ENCODE data around the gene BCL2.

Gene BCL2

GRCh38 chr18:63138436-63139340 is 180.9 kb downstream of the BCL2 start:
- H3K4me3 ChIP-seq = peak overlapping the region; percentile 43 to 61 (median 51); a peak in 19 of 20 replicates
- TF ChIP-seq Cebpa-rat (IDR thresholded peaks at IDR 0.05) = no peak

GRCh38 chr18:63137999-63138435 is 181.6 kb downstream of the BCL2 start:
- H3K4me1 ChIP-seq = peaks cover 69 to 89% (median 82%) of the 10 kb centered on the region in 10 experiments
- peaks cover 0 to 24% (median 12%) of the 10 kb centered on the region in 11 experiments; a peak in 13 of 22 replicates for H3K9me3 ChIP-seq (replicated peaks in 1 of 11)
- peaks cover 0 to 28% (median 8%) of the 10 kb centered on the region in 11 experiments; a peak in 7 of 22 replicates for H3K36me3 ChIP-seq
- H4K20me1 ChIP-seq = peaks cover 0 to 2% (median 0%) of the 10 kb centered on the region in 11 experiments; a peak in 1 of 22 replicates
- H3K4me2 ChIP-seq = peak overlapping the region; percentile 85 to 97 (median 92)
- peak overlapping the region; percentile 36 to 88 (median 77); a peak in 21 of 22 replicates for H3K27ac ChIP-seq
- H3K27me3 ChIP-seq = no peaks in the 10 kb centered on the region
- H3K9ac ChIP-seq = peak overlapping the region; percentile 52 to 79 (median 67); a peak in 21 of 22 replicates
- peak overlapping the region; percentile 43 to 61 (median 51); a peak in 19 of 20 replicates for H3K4me3 ChIP-seq
- TF ChIP-seq Cebpa-rat (IDR thresholded peaks at IDR 0.05) = peak in 2 of 11 experiments; percentile 14 to 54; a peak in 1 of 22 replicates

More at GRCh38 chr18:63138436-63139340, 180.9 kb downstream of the BCL2 start:
- H3K36me3 ChIP-seq = peaks cover 0 to 21% (median 8%) of the 10 kb centered on the region in 11 experiments; a peak in 7 of 22 replicates
- peak overlapping the region; percentile 52 to 79 (median 67); a peak in 21 of 22 replicates for H3K9ac ChIP-seq
- peak overlapping the region; percentile 85 to 97 (median 92) for H3K4me2 ChIP-seq
- no peaks in the 10 kb centered on the region for H3K27me3 ChIP-seq
- peak overlapping the region; percentile 43 to 88 (median 77); a peak in 21 of 22 replicates for H3K27ac ChIP-seq
- peaks cover 0 to 24% (median 12%) of the 10 kb centered on the region in 11 experiments; a peak in 13 of 22 replicates for H3K9me3 ChIP-seq (replicated peaks in 1 of 11)
- H4K20me1 ChIP-seq = peaks cover 0 to 9% (median 0%) of the 10 kb centered on the region in 11 experiments; a peak in 2 of 22 replicates
- peaks cover 76 to 92% (median 87%) of the 10 kb centered on the region in 10 experiments for H3K4me1 ChIP-seq

- no peaks in the 10 kb centered on the region for H4K20me1 ChIP-seq
- peaks cover 0 to 22% (median 0%) of the 10 kb centered on the region in 11 experiments; a peak in 5 of 22 replicates for H3K36me3 ChIP-seq
- H3K27me3 ChIP-seq = no peaks in the 10 kb centered on the region
- H3K4me2 ChIP-seq = peak overlapping the region in 9 of 11 experiments; percentile 30 to 97 (median 92); a peak in 16 of 22 replicates
- no peak for TF ChIP-seq Cebpa-rat (IDR thresholded peaks at IDR 0.05)
- H3K27ac ChIP-seq = peak overlapping the region in 4 of 11 experiments; percentile 84 to 88 (median 86); a peak in 4 of 22 replicates
- peaks cover 52 to 84% (median 76%) of the 10 kb centered on the region in 10 experiments for H3K4me1 ChIP-seq
- H3K4me3 ChIP-seq = no peak overlapping the region
- H3K9me3 ChIP-seq (replicated peaks in 1 of 11) = peaks cover 0 to 12% (median 3%) of the 10 kb centered on the region in 11 experiments; a peak in 13 of 22 replicates
- H3K9ac ChIP-seq = no peak overlapping the region
Measured at GRCh38 chr18:63135101-63135500, 184.5 kb downstream of the BCL2 start.

GRCh38 chr18:63132819-63133200 is 186.8 kb downstream of the BCL2 start:
- no peak overlapping the region for H3K9ac ChIP-seq
- TF ChIP-seq Cebpa-rat (IDR thresholded peaks at IDR 0.05) = no peak

DNA sequence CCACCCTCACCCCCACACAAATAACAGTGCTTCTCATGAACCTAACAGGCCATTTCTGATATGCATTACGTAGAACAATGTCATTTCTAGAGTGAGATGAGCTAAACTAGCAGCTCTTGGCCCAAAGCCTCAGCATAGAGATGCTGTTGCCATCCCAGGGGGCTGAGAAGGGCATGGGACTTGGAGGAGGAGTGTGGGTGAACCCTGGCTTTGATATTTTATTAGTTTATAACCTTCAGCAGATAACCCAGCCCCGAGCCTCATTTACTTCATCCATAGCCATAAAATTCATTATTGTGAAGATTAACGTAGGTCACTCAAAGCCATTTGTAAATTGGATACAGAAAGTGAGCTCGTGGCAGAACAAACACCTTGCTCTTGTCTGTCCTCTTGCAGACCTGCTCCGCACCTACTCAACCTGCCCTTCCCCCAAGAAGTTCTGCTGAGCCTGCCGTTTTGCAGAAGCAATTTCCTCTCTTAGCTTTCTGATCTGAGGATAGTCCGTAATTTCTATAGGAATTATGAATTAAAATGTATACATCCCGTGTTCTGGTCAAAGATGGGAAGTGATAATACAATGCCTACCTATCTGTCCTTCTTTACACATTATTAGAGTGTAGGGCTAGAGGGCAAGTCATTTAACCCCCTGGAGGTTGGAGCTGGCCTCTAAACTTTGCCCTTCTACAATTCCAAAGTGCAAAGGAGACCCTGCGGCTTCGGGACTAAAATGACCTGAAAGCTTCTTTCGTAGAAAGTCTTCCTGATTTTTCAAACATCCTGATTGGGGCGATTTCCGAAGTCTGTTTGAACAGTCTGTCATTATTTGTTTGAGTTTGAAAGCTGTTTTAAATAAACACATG is 187.4 kb downstream of the BCL2 start:
- Histone ChIP-seq H3K27me3 (no peaks in the 10 kb centered on the region), H3K27ac (peak overlapping the region in 4 of 11 experiments; percentile 4 to 42 (median 30); a peak in 6 of 22 replicates), H4K20me1 (no peaks in the 10 kb centered on the region), H3K36me3 (peaks cover 0 to 42% (median 17%) of the 10 kb centered on the region in 11 experiments; a peak in 17 of 22 replicates), H3K4me2 (peak overlapping the region in 9 of 11 experiments; percentile 20 to 48 (median 30); a peak in 11 of 22 replicates), H3K9ac (peak overlapping the region in 1 of 11 experiments; percentile 4; a peak in 1 of 22 replicates), H3K9me3 (replicated peaks in 1 of 11) (peaks cover 0 to 10% (median 0%) of the 10 kb centered on the region in 11 experiments; a peak in 3 of 22 replicates), H3K4me3 (no peak overlapping the region), H3K4me1 (peaks cover 22 to 81% (median 55%) of the 10 kb centered on the region in 10 experiments)
- TF ChIP-seq Cebpa-rat (IDR thresholded peaks at IDR 0.05) = no peak

More at GRCh38 chr18:63132819-63133200, 186.8 kb downstream of the BCL2 start:
- Histone ChIP-seq H3K4me2 (peak overlapping the region in 3 of 11 experiments; percentile 5 to 30 (median 13); a peak in 2 of 22 replicates), H3K9me3 (replicated peaks in 1 of 11) (peaks cover 0 to 10% (median 0%) of the 10 kb centered on the region in 11 experiments; a peak in 3 of 22 replicates), H3K4me3 (no peak overlapping the region), H4K20me1 (no peaks in the 10 kb centered on the region), H3K27ac (peak overlapping the region in 2 of 11 experiments; percentile 17 to 33; a peak in 3 of 22 replicates), H3K4me1 (peaks cover 29 to 81% (median 56%) of the 10 kb centered on the region in 10 experiments), H3K27me3 (no peaks in the 10 kb centered on the region), H3K36me3 (peaks cover 0 to 35% (median 11%) of the 10 kb centered on the region in 11 experiments; a peak in 15 of 22 replicates)

GRCh38 chr18:63131106-63131958 is 188.2 kb downstream of the BCL2 start:
- peaks cover 0 to 46% (median 23%) of the 10 kb centered on the region in 11 experiments; a peak in 17 of 22 replicates for H3K36me3 ChIP-seq
- peak overlapping the region in 9 of 11 experiments; percentile 20 to 48 (median 30); a peak in 13 of 22 replicates for H3K4me2 ChIP-seq
- peaks cover 0 to 10% (median 0%) of the 10 kb centered on the region in 11 experiments; a peak in 3 of 22 replicates for H3K9me3 ChIP-seq (replicated peaks in 1 of 11)
- TF ChIP-seq Cebpa-rat (IDR thresholded peaks at IDR 0.05) = no peak
- H3K27ac ChIP-seq = peak overlapping the region in 4 of 11 experiments; percentile 4 to 42 (median 30); a peak in 6 of 22 replicates
- H3K27me3 ChIP-seq = no peaks in the 10 kb centered on the region
- no peak overlapping the region for H3K4me3 ChIP-seq
- H3K4me1 ChIP-seq = peaks cover 20 to 81% (median 55%) of the 10 kb centered on the region in 10 experiments
- H4K20me1 ChIP-seq = no peaks in the 10 kb centered on the region
- peak overlapping the region in 1 of 11 experiments; percentile 4; a peak in 1 of 22 replicates for H3K9ac ChIP-seq

DNA sequence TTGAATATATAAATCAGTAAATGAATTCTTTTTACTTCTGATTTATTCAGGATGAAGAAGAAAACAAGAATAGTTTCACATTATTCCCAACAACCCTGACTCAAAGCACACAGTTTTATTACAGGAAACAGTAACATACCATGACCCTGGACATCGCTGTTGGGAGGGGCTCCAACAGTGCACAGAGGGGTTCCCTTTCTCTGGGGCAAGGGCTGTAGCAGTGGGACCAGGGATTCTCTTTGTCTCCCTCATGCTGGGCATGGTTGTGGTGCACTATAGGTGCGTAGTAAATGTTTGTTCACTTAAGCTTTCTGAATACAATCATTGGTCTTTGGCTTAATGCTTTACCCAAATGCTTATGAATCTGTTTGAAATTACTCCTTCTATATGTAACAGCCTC is 189.4 kb downstream of the BCL2 start:
- Histone ChIP-seq H4K20me1 (no peaks in the 10 kb centered on the region), H3K36me3 (peaks cover 0 to 46% (median 24%) of the 10 kb centered on the region in 11 experiments; a peak in 17 of 22 replicates), H3K27ac (peak overlapping the region in 1 of 11 experiments; percentile 17; a peak in 2 of 22 replicates), H3K4me1 (peaks cover 30 to 81% (median 55%) of the 10 kb centered on the region in 10 experiments), H3K4me3 (no peak overlapping the region), H3K9ac (no peak overlapping the region), H3K27me3 (no peaks in the 10 kb centered on the region), H3K9me3 (replicated peaks in 1 of 11) (peaks cover 0 to 3% (median 0%) of the 10 kb centered on the region in 11 experiments; a peak in 2 of 22 replicates), H3K4me2 (peak overlapping the region in 1 of 11 experiments; percentile 5; a peak in 1 of 22 replicates)
- TF ChIP-seq Cebpa-rat (IDR thresholded peaks at IDR 0.05) = no peak
